Activated CD4-positive, alpha-beta T cell treated with anti-CD3 and anti-CD28 coated beads, Interleukin-2, amount 50 U/mL, for 4 hours (primary cell): ENCODE data around the gene ACTN4.

Experiments used
- DNase-seq, 2 experiments: peaks; one replicate each; pipeline ENCODE4 v3.0.0-alpha.2; 2020

The ACTN4 gene

GRCh38 chr19:38713227-38713649 is 65.8 kb downstream of the ACTN4 start:
- DNase-seq, result no peak

- DNase-seq, result no peak
These were observed 66.4 kb downstream of the ACTN4 start for GRCh38 chr19:38713865-38714264.

- DNase-seq, result no peak
These were observed 66.9 kb downstream of the ACTN4 start for GRCh38 chr19:38714354-38714778.

- no peak for DNase-seq
These were observed 68.1 kb downstream of the ACTN4 start for GRCh38 chr19:38715555-38715954.

- DNase-seq, result no peak
These were observed 69.6 kb downstream of the ACTN4 start for GRCh38 chr19:38717051-38717450.

- no peak for DNase-seq
These were observed 70.4 kb downstream of the ACTN4 start for GRCh38 chr19:38717855-38718254.

DNA sequence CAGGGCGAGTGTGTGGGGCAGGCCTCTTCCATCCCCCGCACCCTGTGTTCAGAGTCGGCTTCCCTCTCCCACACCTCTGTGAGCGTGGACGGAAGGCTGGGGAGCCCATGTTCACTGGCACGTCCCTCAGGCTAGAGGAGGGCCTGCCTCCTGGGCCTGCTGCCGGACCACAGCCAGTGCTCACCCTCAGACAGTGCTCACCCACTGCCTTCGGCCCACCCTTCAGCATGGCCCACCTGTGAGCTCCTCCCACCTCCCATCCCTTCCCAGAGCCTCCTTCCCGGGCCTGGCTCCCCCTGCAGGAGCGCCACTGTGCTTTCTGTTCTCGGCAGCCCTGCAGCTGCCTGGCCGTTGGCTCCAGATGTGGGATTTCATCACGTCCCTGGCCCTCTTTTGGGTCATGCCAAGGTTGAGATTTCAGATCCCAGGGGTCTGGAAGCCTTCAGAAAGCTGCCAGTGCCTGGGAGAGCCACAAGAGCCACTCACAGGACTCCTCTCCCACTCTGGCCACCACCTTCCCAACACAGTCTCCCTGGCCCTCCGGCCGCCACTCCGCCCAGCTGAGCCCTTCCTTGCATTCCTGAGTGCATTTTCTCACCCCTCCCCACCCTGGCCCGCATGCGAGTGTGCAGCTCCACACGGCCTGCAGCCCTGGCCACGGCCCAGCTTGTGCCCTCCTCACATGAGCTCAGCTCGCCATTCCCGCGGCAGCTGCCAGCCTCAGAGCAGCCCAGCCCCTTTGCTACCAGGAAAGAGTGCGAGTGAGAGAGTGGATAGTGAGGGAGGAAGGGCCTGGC is 71.5 kb downstream of the ACTN4 start:
- DNase-seq, result no peak

DNA sequence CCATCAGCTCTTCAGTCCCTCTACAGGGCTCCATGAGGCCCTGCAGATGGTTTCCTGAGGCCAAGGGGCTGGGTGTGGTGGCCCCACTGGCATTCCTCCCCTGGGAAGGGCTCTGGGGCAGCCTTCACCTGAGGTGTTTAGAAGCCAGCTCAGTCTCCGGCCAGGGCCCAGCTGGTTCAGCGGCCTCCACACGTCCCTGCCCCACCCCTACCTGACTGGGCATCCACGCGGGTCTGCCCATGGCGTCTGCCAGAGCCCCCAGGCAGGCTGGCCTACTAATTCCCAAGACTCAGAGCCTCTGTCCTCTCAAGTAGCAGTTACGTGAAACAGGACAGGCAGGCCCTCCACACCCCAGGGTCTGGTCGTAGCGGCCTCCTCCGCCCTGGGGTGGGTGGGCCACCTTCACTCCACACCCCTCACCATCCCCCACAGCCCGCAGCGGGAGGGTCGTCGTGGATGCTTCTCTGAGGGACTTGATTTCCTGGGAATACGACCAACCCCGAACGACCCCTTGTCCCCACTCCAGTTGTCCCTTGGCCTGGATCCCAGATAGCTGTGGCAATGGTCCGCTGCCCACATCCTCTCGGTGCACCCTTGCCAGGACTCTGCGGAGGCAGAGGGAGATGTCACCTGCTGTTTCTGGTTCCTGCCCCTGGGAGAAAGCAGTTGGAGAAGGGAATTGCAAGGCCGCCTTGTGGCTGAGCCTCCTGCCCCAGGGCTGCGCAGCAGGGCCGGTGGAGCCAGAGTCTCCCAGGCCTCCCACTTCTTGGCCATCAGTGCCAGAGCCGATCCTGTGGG is 72.5 kb downstream of the ACTN4 start:
- no peak for DNase-seq

GRCh38 chr19:38720559-38721236 is 73.2 kb downstream of the ACTN4 start:
- no peak for DNase-seq

- DNase-seq, result no peak
These were observed 74.0 kb downstream of the ACTN4 start for GRCh38 chr19:38721496-38721895.

DNA sequence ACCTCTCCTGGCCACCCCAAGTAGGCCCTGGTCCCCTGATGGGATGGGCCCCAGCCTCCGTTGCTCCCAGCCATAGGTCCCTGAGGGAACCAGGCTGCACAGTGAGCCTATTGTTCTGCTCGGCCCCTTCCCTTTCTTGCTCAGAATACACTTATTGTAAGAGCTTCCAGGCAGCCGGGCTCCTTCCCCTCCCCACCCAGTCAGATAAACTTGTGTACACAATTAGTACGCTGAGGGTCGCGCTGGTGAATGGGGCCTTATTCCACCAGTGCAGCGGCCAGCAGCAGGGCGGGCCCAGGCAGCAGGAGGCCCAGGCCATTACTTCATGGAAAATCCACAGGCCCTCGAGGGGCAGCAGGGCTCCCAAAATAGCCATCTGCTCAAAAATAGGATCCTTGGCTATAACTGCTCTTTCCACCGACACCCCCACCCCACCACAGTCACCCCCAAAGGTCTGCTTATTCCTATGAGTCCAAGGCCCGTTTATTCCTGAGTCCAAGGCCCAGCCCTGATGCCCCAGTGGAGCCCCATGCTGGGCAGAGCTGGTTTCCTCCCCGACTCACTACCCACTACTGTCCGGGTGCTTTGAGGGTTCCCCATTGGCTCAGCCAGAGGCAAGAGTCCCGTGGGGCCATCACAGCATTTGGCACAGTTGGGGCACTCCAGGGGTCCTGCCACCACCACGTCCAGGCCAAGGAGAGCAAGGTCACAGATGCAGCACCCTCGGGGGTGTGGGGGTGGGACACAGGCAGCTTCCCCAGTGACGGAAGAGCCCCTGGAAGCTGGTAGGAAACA is 74.7 kb downstream of the ACTN4 start:
- no peak for DNase-seq

- DNase-seq, result no peak
These were observed 75.6 kb downstream of the ACTN4 start for GRCh38 chr19:38722947-38723605.

GRCh38 chr19:38723606-38723965 is 76.1 kb downstream of the ACTN4 start:
- DNase-seq, result no peak

GRCh38 chr19:38723990-38724854 is 76.8 kb downstream of the ACTN4 start:
- no peak for DNase-seq

- no peak for DNase-seq
These were observed 78.2 kb downstream of the ACTN4 start for GRCh38 chr19:38725469-38726283.

GRCh38 chr19:38726284-38726673 is 78.8 kb downstream of the ACTN4 start:
- DNase-seq, result no peak

DNA sequence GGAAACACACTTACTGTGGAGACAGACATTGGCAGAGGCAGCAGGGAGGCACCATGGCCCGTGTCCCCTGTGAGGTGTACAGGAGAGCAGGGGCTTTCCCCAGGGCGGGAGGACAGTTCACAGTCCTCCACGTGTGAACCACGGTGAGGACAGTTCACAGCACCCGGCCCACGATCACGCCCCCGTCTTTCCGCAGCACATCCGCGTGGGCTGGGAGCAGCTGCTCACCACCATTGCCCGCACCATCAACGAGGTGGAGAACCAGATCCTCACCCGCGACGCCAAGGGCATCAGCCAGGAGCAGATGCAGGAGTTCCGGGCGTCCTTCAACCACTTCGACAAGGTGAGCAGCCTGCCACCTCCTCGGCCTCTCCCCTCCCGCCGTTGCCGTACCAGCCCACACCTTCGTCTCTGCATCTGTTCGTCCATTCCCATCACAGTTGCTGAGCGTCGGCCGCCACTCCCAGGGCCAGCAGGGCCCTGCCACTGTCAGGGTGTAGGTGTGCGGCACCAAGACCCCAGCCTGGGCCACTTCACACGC is 79.4 kb downstream of the ACTN4 start:
- DNase-seq, result peak in 1 of 2 experiments; percentile 34

DNA sequence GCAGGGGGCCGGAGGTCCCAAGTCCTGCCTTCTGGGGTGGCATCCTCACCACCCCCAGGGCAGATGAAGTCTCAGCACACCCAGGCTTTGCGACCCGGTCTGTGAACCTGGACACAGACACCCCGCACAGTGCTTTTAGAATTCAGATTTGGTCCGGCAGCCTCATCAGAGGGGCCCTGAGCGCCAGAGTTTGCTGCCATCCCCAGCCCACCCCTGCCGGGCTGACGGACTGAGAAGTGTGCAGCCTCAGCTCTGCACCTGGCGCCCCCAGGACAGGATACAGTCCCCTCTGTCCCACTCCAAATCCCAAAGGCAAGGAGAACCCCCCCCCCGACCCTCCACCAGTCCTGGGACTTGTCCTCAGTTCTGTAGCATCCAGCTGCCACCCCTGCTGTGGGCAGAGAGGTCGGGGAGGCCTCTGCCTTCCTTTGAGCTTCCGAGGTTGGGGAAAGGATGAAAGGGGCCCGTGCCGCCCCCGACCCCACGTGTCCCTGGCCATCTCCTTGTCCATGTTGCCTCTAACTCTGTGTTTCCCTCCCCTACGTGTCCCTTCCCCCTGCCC is 79.9 kb downstream of the ACTN4 start:
- DNase-seq, result no peak

GRCh38 chr19:38727868-38728660 is 80.6 kb downstream of the ACTN4 start:
- DNase-seq, result no peak
